Activated effector memory CD4-positive, alpha-beta T cell treated with Interleukin-2 at 50 U/mL for 16 hours (primary cell): ENCODE results near the gene KLK2.

Source experiments
- DNase-seq: peaks from one replicate; pipeline ENCODE4 v3.0.0-alpha.2; 2020

The KLK2 gene

GRCh38 chr19:50928831-50929230, 55.6 kb downstream of the KLK2 start:
- no peak for DNase-seq
